ENCODE measurements around the gene CAPN5. TPM values are rescaled to one million over a fixed set of nuclear protein-coding genes. Genes with fewer than 3 reads are reported as not detected.

CAPN5 gene
- total RNA-seq, 1 donor from 2014 or later, result 29.7 TPM

DNA sequence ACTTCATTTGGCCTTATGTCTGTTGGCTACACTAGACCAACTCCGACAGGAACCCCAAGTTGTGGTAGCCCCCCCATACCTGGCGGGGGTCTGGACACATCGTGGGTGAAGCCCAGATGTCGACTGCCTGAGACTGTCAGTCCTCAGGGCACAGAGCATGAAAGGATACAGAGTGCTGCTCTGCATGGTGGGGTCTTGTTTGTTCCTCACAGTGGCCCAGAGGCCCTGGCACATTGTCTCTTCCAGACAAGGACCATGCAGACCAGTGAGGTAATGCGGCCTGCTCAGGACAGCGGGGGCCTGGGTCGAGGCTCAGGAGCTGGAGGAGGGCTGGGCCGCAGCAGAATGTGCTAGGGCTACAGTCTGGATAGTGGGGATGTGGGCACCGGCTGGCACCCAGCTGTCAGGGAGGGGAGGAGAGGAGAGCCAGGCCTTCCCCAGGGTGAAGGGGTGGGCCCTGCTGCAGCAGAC lies 14.6 kb downstream of the CAPN5 start:
- TF ChIP-seq, protein P1, sequence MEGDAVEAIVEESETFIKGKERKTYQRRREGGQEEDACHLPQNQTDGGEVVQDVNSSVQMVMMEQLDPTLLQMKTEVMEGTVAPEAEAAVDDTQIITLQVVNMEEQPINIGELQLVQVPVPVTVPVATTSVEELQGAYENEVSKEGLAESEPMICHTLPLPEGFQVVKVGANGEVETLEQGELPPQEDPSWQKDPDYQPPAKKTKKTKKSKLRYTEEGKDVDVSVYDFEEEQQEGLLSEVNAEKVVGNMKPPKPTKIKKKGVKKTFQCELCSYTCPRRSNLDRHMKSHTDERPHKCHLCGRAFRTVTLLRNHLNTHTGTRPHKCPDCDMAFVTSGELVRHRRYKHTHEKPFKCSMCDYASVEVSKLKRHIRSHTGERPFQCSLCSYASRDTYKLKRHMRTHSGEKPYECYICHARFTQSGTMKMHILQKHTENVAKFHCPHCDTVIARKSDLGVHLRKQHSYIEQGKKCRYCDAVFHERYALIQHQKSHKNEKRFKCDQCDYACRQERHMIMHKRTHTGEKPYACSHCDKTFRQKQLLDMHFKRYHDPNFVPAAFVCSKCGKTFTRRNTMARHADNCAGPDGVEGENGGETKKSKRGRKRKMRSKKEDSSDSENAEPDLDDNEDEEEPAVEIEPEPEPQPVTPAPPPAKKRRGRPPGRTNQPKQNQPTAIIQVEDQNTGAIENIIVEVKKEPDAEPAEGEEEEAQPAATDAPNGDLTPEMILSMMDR (IDR thresholded peaks at IDR 0.05; ENCODE audit: unreplicated experiment), result no peak
- H3K36me3 Mint-ChIP-seq (ENCODE audit: low read depth, unreplicated experiment), result no peaks in the 10 kb centered on the region
- H3K4me1 Mint-ChIP-seq (ENCODE audit: unreplicated experiment), result no peaks in the 10 kb centered on the region
- H3K9me3 Mint-ChIP-seq (ENCODE audit: unreplicated experiment), result no peaks in the 10 kb centered on the region
- DNase-seq (ENCODE audit: low spot score), result no peak
- no peak overlapping the region for H3K27ac Mint-ChIP-seq (ENCODE audit: unreplicated experiment)
- H3K27me3 Mint-ChIP-seq (ENCODE audit: unreplicated experiment), result peaks cover 2% of the 10 kb centered on the region
- H3K4me3 Mint-ChIP-seq (ENCODE audit: unreplicated experiment), result no peak overlapping the region

DNA sequence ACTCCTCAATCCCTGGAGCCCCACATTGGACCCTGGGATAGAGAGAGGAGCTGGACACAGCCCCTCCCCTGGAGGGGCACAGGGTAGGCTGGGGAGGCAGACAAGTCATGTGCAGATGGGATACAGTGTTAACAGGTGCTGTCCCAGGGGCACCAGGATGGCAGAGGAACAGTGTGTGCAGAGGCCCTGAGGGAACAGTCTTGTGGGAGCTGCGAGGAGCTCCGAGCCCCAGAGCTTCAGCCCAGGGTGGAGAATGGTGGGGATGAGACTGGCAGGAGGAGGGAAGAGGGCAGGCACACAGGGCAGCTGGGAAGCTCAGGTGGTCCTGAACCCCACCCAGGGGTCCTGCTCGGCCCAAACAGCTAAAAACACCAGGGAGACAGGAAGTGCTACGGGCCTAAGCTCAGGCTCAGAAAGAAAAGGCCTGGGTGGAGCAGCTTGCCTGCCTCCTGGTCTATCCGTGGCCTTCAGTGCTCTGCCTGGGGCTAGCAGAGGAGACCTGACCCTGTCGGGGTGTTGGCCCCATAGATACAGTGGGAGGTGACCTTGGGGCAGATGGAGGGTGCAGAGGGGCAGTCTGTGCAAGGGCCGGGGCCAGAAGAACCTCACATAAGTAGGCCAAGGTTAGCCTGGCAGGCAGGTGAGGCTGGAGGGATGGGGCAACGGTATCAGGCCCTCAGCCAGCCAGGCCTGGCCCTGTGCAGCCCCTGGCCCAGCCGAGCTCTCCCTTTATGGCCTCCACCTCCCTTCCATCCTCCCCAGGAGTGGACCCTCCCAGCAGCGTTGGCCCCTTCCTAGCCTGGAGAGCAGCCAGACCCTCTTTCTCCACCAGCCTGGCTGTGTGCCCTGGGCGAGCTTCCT lies 15.4 kb downstream of the CAPN5 start:
- H3K27me3 Mint-ChIP-seq (ENCODE audit: unreplicated experiment), result peaks cover 2% of the 10 kb centered on the region
- TF ChIP-seq, protein P1 (IDR thresholded peaks at IDR 0.05; ENCODE audit: unreplicated experiment), result no peak
- no peaks in the 10 kb centered on the region for H3K36me3 Mint-ChIP-seq (ENCODE audit: low read depth, unreplicated experiment)
- H3K4me3 Mint-ChIP-seq (ENCODE audit: unreplicated experiment), result no peak overlapping the region
- no peak overlapping the region for H3K27ac Mint-ChIP-seq (ENCODE audit: unreplicated experiment)
- no peaks in the 10 kb centered on the region for H3K4me1 Mint-ChIP-seq (ENCODE audit: unreplicated experiment)
- no peak for DNase-seq (ENCODE audit: low spot score)
- H3K9me3 Mint-ChIP-seq (ENCODE audit: unreplicated experiment), result no peaks in the 10 kb centered on the region

DNA sequence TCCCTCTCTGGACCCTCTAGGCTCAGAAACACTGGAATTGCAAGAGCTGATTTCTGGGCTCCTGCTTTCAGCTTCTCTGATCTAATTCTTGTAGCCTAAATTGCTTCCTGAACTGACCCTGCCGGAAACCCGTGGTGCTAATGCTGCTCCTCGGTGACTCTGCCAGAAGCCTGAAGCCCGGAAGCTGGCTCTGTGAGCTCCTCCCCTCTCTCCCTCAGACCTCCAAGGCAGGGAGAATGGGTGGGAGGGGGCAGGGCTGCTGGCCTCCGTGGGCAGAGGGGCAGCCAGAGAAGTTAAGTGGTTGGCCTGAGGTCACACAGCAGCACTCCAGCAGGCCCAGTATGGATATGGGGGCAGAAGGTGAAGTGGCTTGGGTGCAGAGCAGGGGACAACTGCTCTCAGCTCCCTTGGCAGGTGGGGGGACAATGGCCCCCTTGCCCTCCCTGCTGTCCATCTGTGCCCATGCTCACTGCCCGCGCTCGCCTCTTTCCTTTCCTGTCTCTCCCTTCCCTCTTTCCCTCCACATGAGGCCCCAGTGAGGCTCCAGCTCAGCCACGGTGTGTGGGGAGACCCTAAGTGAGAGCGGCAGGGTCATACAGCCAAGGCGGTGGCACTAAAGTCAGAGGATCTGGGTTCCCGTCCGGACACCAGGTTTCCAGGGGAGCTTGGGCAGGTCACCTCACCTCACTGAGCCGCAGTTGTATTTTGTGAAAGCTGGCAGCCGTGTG lies 16.2 kb downstream of the CAPN5 start:
- TF ChIP-seq, protein P1 (IDR thresholded peaks at IDR 0.05; ENCODE audit: unreplicated experiment), result no peak
- Mint-ChIP-seq H3K4me3 (ENCODE audit: unreplicated experiment) (no peak overlapping the region), H3K27me3 (ENCODE audit: unreplicated experiment) (peaks cover 2% of the 10 kb centered on the region), H3K9me3 (ENCODE audit: unreplicated experiment) (no peaks in the 10 kb centered on the region), H3K4me1 (ENCODE audit: unreplicated experiment) (no peaks in the 10 kb centered on the region), H3K27ac (ENCODE audit: unreplicated experiment) (no peak overlapping the region), H3K36me3 (ENCODE audit: low read depth, unreplicated experiment) (no peaks in the 10 kb centered on the region)
- DNase-seq (ENCODE audit: low spot score), result no peak

DNA sequence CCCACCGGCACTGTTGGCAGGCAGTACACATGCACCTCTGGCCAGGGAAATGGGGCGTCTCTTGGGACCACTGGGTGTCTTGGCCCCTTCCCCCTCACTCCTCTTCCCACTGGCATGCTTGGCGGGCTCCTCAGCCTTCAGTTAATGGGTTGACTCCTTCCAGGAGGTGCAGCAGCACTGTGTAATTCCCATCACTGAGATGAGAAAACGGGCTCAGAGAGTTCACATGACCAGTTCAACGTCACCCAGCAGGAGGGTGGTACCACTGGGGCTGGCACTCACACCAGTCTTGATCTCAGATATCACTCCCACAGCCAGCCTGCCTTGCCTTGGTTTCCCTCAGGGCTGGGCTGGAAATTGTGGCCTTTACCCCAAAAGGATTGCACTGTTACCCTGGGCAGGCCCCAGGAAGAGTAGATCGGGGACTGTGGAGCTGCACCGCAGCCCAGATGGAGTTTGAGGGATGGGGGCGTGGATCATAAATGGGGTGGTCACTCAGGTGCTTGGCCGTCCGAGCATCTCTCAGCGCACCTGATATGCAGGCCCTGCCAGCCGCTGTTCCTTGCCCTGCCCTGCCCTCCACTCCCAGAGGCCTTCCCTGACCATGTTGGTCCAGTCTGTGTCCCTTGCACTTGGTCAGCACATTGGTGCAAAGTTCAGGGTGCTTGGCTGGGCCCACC lies 16.9 kb downstream of the CAPN5 start:
- TF ChIP-seq, protein P1 (IDR thresholded peaks at IDR 0.05; ENCODE audit: unreplicated experiment), result no peak
- DNase-seq (ENCODE audit: low spot score), result no peak
- H3K36me3 Mint-ChIP-seq (ENCODE audit: low read depth, unreplicated experiment), result no peaks in the 10 kb centered on the region
- peak overlapping the region; percentile 45 for H3K27ac Mint-ChIP-seq (ENCODE audit: unreplicated experiment)
- no peak overlapping the region for H3K4me3 Mint-ChIP-seq (ENCODE audit: unreplicated experiment)
- H3K27me3 Mint-ChIP-seq (ENCODE audit: unreplicated experiment), result peaks cover 2% of the 10 kb centered on the region
- H3K9me3 Mint-ChIP-seq (ENCODE audit: unreplicated experiment), result no peaks in the 10 kb centered on the region
- no peaks in the 10 kb centered on the region for H3K4me1 Mint-ChIP-seq (ENCODE audit: unreplicated experiment)
